HUES48 (cell line): Measurements from ENCODE around the gene NTSR1.
"Not testable (repeated sequence)": the region's sequence is repeated elsewhere in the genome, so short reads cannot be mapped to it uniquely, and the experiment has no call there.

Source experiments
- H3K27ac ChIP-seq: one replicate; pipeline ENCODE4 v1.7.0; 2013; ENCODE audit warnings: low read depth, low read length, inconsistent platforms
- H3K27me3 ChIP-seq: 2 replicates; pipeline ENCODE4 v1.6.1; 2013; ENCODE audit warnings: mild to moderate bottlenecking, low read length; ENCODE audit not compliant: control insufficient read depth, insufficient read depth
- H3K36me3 ChIP-seq: 2 replicates; pipeline ENCODE4 v1.6.1; 2013; ENCODE audit warnings: low read length; ENCODE audit not compliant: control insufficient read depth, insufficient read depth
- H3K4me1 ChIP-seq: 2 replicates; pipeline ENCODE4 v1.6.1; 2013; ENCODE audit warnings: mild to moderate bottlenecking, low read length; ENCODE audit not compliant: control insufficient read depth, insufficient read depth
- H3K4me3 ChIP-seq: 2 replicates; pipeline ENCODE4 v1.5.1; 2013; ENCODE audit warnings: mild to moderate bottlenecking, low read depth, low read length
- H3K9ac ChIP-seq: 2 replicates; pipeline ENCODE4 v1.6.1; 2013; ENCODE audit warnings: mild to moderate bottlenecking, low read depth, low read length, moderate library complexity
- H3K9me3 ChIP-seq: 2 replicates; pipeline ENCODE4 v1.6.1; 2013; ENCODE audit warnings: low read length; ENCODE audit not compliant: control insufficient read depth, insufficient read depth

Gene NTSR1

GRCh38 chr20:62675877-62676260 lies 32.8 kb upstream of the NTSR1 start:
- Histone ChIP-seq H3K27me3 (no peaks in the 10 kb centered on the region), H3K4me3 (no peak overlapping the region), H3K9me3 (no peaks in the 10 kb centered on the region), H3K4me1 (no peaks in the 10 kb centered on the region), H3K27ac (no peak overlapping the region), H3K36me3 (no peaks in the 10 kb centered on the region), H3K9ac (no peak overlapping the region)

DNA sequence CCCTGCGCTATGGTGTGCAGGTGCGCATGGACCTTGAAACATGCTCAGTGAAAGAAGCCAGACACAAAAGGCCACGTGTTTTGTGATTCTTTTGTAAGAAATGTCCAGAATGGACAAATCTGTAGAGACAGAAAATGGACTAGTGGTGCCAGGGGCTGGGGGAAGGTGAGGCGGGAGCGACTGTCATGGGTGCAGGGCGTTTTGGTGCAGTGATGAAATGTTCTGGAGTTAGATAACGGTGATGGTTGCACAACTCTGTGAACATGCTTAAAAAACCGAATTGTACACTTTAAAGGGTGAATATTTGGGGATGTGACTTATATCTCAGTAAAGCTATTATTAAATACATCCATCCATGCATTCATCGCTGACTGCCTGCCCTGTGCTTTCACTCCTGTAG lies 31.7 kb upstream of the NTSR1 start:
- Histone ChIP-seq H3K9me3 (no peaks in the 10 kb centered on the region), H3K36me3 (no peaks in the 10 kb centered on the region), H3K9ac (no peak overlapping the region), H3K4me3 (no peak overlapping the region), H3K27me3 (no peaks in the 10 kb centered on the region), H3K4me1 (no peaks in the 10 kb centered on the region), H3K27ac (no peak overlapping the region)

GRCh38 chr20:62677678-62678077 lies 31.0 kb upstream of the NTSR1 start:
- no peak overlapping the region for H3K4me3 ChIP-seq
- H3K27me3 ChIP-seq, result no peaks in the 10 kb centered on the region
- no peaks in the 10 kb centered on the region for H3K4me1 ChIP-seq
- H3K27ac ChIP-seq, result no peak overlapping the region
- no peak overlapping the region for H3K9ac ChIP-seq
- no peaks in the 10 kb centered on the region for H3K36me3 ChIP-seq
- H3K9me3 ChIP-seq, result no peaks in the 10 kb centered on the region

DNA sequence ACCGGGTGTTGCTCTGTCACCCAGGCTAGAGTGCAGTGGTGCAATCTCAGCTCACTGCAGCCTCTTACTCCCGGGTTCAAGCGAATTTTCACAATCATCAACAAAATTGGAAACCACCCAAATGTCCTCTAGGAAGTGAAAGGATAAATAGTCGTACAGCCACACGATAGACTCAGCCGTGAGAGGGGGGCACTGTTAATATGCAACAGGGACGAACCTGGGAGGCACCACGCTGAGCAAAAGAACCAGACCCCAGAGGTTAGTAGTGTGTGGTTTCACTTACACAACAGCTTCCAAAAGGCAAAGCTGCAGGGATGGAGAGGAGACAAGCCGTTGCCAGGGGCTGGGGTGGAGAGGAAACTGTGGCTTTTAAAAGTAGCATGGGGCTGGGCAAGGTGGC lies 30.1 kb upstream of the NTSR1 start:
- H3K4me1 ChIP-seq, result no peaks in the 10 kb centered on the region
- H3K4me3 ChIP-seq, result no peak overlapping the region
- no peaks in the 10 kb centered on the region for H3K9me3 ChIP-seq
- H3K27ac ChIP-seq, result no peak overlapping the region
- no peaks in the 10 kb centered on the region for H3K27me3 ChIP-seq
- no peaks in the 10 kb centered on the region for H3K36me3 ChIP-seq
- H3K9ac ChIP-seq, result no peak overlapping the region

DNA sequence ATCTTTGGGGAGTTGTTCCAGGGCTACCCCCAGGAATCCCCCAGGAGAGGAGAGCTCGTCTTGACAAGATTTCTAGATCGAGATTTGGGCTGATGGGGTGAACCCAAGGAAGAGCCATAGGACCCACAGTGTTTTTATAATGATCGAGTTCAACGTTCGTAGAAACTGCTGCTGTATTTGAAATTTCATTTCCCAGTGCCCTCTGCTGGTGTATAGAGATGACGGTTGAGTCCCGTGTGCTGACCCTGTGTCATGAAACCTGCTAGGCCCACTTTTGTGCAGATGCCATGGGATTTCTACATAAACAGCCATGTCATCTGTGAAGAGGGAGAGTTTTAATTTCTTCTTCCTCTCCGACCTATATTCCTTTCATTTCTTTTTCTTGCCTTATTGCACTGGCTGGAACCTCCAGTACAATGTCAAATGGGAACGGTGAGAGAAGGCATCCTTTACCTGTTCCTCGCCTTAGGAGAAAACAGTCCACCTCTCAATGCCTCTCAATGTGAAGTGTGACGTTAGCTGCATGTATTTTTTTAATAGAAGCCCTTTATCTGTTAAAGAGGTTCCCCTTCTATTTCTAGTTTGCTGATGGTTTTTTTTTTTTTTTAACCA lies 28.6 kb upstream of the NTSR1 start:
- H3K27me3 ChIP-seq, result no peaks in the 10 kb centered on the region
- no peak overlapping the region for H3K4me3 ChIP-seq
- H3K9ac ChIP-seq, result no peak overlapping the region
- H3K36me3 ChIP-seq, result no peaks in the 10 kb centered on the region
- no peaks in the 10 kb centered on the region for H3K9me3 ChIP-seq
- H3K27ac ChIP-seq, result no peak overlapping the region
- no peaks in the 10 kb centered on the region for H3K4me1 ChIP-seq

DNA sequence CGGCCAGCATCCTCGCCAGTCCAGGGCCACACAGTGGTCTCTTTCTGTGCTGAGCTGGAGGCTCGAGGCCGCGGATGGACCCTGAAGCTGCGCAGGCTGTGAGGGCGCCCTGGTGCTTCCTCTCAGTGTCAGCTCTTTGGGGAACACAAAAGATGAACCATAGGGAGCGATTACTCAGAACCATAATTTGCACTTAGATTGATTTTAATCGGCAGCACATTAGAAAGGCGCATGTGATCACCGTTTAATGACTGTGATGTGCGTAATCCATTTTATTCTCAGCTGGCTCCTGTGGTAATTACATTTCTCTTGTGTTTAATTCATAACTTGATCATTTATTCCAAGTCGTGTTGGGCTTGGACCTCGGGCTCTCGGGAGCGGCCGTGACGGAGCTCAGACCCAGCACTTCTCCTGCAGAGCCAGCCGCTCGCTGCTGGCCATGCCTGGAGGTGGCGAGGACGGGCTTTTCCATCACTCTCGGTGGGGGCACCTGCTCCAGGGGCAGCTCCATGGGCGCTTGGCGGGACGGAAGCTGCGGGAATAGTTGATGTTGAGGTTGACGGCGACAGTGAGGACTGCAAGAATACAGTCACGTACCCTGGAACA lies 25.6 kb upstream of the NTSR1 start:
- H3K9ac ChIP-seq, result no peak overlapping the region
- no peaks in the 10 kb centered on the region for H3K27me3 ChIP-seq
- no peaks in the 10 kb centered on the region for H3K36me3 ChIP-seq
- H3K9me3 ChIP-seq, result no peaks in the 10 kb centered on the region
- peaks cover 5% of the 10 kb centered on the region; the same call in 1 of the 2 replicates for H3K4me1 ChIP-seq
- H3K27ac ChIP-seq, result no peak overlapping the region
- no peak overlapping the region for H3K4me3 ChIP-seq

GRCh38 chr20:62683660-62684322 lies 24.8 kb upstream of the NTSR1 start:
- not testable (repeated sequence) for H3K9ac ChIP-seq, H3K27me3 ChIP-seq, H3K4me1 ChIP-seq, H3K36me3 ChIP-seq, H3K9me3 ChIP-seq, H3K4me3 ChIP-seq, H3K27ac ChIP-seq

- Histone ChIP-seq H3K4me3 (no peak overlapping the region), H3K27ac (no peak overlapping the region), H3K9ac (no peak overlapping the region), H3K4me1 (peaks cover 5% of the 10 kb centered on the region; the same call in 1 of the 2 replicates), H3K27me3 (no peaks in the 10 kb centered on the region), H3K9me3 (no peaks in the 10 kb centered on the region), H3K36me3 (no peaks in the 10 kb centered on the region)
These were observed 23.7 kb upstream of the NTSR1 start for GRCh38 chr20:62684981-62685380.

DNA sequence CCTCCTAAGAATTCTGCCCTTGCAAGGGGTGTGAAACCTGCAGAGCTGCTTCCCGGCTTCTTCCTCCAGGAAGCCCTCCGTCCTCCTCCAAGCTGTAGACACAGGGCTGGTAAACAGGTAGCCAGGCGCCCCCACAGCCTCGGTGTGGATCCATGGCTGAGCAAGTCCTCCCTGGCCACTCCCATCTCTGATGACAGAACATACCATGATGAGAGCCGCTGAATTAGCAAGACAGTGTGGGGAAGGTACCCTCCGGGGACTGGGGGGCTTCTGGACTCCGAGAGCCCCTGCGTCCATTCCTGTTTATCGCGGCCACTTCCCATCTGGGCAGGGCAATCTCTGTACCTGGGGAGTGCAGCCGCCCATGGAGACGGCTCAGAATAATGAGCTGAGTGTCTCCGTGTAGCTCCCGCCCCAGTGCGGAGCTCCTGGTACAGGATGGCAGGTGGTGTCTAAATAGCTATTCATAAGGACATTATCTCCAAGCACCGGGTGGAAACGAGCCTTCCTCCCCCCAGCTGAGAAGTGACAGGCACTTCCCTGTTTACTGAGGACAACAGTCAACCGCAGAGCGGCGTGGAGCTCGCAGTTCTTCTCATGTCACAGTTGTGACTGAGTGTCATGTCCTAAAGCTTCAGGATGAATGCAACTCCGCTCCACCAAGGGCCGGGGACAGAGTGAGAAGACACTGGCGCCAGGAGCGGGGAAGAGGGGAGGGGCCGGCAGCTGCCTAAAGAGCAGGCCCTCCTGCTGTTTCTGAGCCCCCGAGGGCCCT lies 22.7 kb upstream of the NTSR1 start:
- Histone ChIP-seq H3K9ac (no peak overlapping the region), H3K4me3 (no peak overlapping the region), H3K4me1 (peaks cover 5% of the 10 kb centered on the region; the same call in 1 of the 2 replicates), H3K36me3 (no peaks in the 10 kb centered on the region), H3K27me3 (no peaks in the 10 kb centered on the region), H3K9me3 (no peaks in the 10 kb centered on the region), H3K27ac (peak overlapping the region; percentile 40)

DNA sequence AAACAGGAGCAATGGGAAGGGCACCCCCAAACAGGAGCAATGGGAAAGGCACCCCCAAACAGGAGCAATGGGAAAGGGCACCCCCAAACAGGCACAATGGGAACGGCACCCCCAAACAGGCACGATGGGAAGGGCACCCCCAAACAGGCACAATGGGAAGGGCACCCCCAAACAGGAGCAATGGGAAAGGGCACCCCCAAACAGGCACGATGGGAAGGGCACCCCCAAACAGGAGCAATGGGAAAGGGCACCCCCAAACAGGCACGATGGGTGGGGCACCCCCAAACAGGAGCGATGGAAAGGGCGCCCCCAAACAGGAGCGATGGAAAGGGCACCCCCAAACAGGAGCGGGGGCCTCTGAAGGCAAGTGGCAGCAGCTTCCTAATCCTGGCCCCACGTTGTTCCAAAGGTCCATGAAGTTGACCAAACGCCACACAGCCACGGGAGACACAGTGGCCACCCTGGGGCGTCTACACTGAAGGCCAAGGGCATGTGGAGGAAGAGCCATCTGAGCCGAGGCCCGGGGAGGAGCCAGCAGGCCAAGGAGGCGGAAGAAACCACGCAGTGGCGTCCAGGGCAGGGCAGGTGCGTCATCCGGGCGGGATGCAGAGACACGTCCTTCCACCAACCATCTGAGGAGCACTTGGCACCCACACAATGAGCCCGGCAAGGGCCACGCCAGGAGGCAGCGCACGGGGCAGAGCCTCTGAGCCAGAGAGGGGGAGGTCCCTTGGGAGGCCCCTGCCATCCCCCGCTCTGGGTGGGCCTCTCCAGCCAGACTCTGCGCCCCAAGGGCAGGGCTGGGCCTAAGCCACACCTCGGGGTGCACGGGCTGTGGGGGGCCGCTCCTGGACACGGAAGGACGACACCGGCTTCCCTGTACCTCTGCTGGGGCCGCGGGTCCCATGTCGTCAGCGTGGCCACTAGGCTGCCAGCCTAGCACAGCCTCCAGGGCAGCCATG lies 21.5 kb upstream of the NTSR1 start:
- Histone ChIP-seq H3K4me3 (no peak overlapping the region), H3K36me3 (no peaks in the 10 kb centered on the region), H3K9ac (no peak overlapping the region), H3K4me1 (peaks cover 5% of the 10 kb centered on the region; the same call in 1 of the 2 replicates), H3K9me3 (no peaks in the 10 kb centered on the region), H3K27ac (no peak overlapping the region), H3K27me3 (no peaks in the 10 kb centered on the region)
